Gastroesophageal sphincter (tissue), 4 donors: ENCODE data around the gene TCOF1. TPM values are rescaled to one million over a fixed set of nuclear protein-coding genes. Genes with fewer than 3 reads are reported as not detected.

Experiments used
- ATAC-seq: fragments of 150-250 bp; one replicate; pipeline ENCODE4 v1.9.1; 2016; ENCODE audit warnings: mild to moderate bottlenecking, moderate library complexity
- H3K27ac ChIP-seq, 4 donors: fragments of 200-600 bp; sonication (generic) in 3 of 4; 1 replicate in 3 of 4; 2 replicates in 1 of 4; pipeline ENCODE4 v1.5.1; 2016 to 2019
- H3K27me3 ChIP-seq: fragments of 200-600 bp; sonication (generic); one replicate; pipeline ENCODE4 v1.5.1; 2019
- H3K36me3 ChIP-seq, 2 donors: fragments of 200-600 bp; sonication (generic); one replicate each; pipeline ENCODE4 v1.5.1; 2019; ENCODE audit warnings: control low read depth in 1 of 2
- H3K4me1 ChIP-seq, 3 donors: fragments of 200-600 bp; sonication (generic); 1 replicate in 2 of 3; 2 replicates in 1 of 3; pipeline ENCODE4 v1.5.1; 2016 to 2019; ENCODE audit warnings: control low read depth in 2 of 3
- H3K4me3 ChIP-seq, 2 donors: fragments of 200-600 bp; sonication (generic); one replicate each; pipeline ENCODE4 v1.5.1; 2019; ENCODE audit warnings: mild to moderate bottlenecking in 1 of 2, moderate library complexity in 1 of 2
- H3K9me3 ChIP-seq, 3 donors: fragments of 200-600 bp; sonication (generic); one replicate each; pipeline ENCODE4 v1.5.1; 2017 to 2019; ENCODE audit warnings: control low read depth in 2 of 3
- EP300 ChIP-seq: sonication (generic); formaldehyde crosslinking; IDR thresholded peaks from one replicate; pipeline ENCODE4 v1.6.1; 2017; ENCODE audit warnings: antibody characterized with exemption, mild to moderate bottlenecking
- POLR2A ChIP-seq, 2 donors: fragments of 450-650 bp; IDR thresholded peaks; one replicate each; pipeline ENCODE4 v1.6.1; 2017; ENCODE audit warnings: antibody characterized with exemption in 2 of 2, mild to moderate bottlenecking in 2 of 2, moderate library complexity in 1 of 2
- POLR2AphosphoS5 ChIP-seq: sonication (generic); formaldehyde crosslinking; IDR thresholded peaks from one replicate; pipeline ENCODE4 v1.6.1; 2017; ENCODE audit warnings: antibody characterized with exemption
- WGBS, 2 donors: methylation state at CpG; one replicate each; pipeline ENCODE4 v1.1.5; 2018; ENCODE audit warnings: low coverage in 1 of 2; 5-methylcytosine and 5-hydroxymethylcytosine counted together
- total RNA-seq, 4 donors: library from RNA; depleted of rRNA; stranded (reverse); fragments of >200 nt; gene quantifications; one replicate each; pipeline ENCODE4 v1.1.0, GENCODE V29; 2016
- TF ChIP-seq, protein P1 (sequence below), 4 experiments: fragments of 200-600 bp in 2 of 4; fragments of 450-650 bp in 2 of 4; sonication (generic) in 1 of 4; IDR thresholded peaks; one replicate each; pipeline ENCODE4 v1.5.1; 2017 to 2019; ENCODE audit warnings: antibody characterized with exemption in 4 of 4, mild to moderate bottlenecking in 2 of 4, moderate library complexity in 2 of 4

TCOF1 gene
- total RNA-seq, 4 donors from 2014 or later = 25.4 to 55.7 (median 31.0) TPM

DNA sequence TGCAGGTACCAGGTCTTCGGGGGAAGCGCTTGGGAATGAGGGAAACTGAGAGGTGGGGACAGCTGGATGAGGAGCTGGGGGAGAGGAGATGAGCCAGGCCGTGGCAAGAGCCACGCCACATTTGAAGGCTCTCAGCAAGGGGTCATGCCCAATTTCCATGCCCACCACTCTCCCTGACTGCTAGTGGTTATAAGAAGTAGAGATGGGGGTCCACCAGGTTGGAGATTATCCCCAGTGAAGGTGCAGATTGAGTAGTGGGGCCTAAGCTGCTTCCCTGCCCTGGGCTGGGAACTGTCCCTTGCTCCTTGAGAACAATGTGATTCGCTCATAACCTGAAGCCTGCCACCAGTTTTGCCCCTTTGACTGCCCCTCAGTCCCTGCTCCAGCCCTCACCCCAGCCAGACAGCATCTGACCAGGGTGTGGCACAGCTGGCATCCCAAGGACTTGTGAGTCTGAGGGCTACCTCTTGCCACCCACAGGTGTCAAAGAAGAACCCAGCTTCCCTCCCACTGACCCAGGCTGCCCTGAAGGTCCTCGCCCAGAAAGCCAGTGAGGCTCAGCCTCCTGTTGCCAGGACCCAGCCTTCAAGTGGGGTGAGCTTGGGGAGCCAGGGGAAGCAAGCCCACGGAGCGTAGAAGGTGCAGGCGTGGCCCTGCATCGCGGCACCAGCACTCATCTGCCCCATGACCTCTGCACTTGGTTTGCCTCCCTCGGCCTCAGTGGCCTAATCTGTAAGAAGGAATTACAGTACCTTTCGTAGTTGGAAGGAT lies 33.8 kb downstream of the TCOF1 start:
- no peak overlapping the region for H3K4me3 ChIP-seq
- no peak overlapping the region for H3K27ac ChIP-seq
- TF ChIP-seq POLR2AphosphoS5 = no peak
- no peak for TF ChIP-seq POLR2A (IDR thresholded peaks at IDR 0.05)
- no peak for TF ChIP-seq EP300
- TF ChIP-seq, protein P1, sequence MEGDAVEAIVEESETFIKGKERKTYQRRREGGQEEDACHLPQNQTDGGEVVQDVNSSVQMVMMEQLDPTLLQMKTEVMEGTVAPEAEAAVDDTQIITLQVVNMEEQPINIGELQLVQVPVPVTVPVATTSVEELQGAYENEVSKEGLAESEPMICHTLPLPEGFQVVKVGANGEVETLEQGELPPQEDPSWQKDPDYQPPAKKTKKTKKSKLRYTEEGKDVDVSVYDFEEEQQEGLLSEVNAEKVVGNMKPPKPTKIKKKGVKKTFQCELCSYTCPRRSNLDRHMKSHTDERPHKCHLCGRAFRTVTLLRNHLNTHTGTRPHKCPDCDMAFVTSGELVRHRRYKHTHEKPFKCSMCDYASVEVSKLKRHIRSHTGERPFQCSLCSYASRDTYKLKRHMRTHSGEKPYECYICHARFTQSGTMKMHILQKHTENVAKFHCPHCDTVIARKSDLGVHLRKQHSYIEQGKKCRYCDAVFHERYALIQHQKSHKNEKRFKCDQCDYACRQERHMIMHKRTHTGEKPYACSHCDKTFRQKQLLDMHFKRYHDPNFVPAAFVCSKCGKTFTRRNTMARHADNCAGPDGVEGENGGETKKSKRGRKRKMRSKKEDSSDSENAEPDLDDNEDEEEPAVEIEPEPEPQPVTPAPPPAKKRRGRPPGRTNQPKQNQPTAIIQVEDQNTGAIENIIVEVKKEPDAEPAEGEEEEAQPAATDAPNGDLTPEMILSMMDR (IDR thresholded peaks at IDR 0.05) = no peak
- H3K4me1 ChIP-seq = no peaks in the 10 kb centered on the region
- H3K36me3 ChIP-seq = peaks cover 0 to 100% of the 10 kb centered on the region in 2 donors
- 92 to 100% methylated on average over 4 of the region's 13 CpGs for WGBS, 2 donors
- no peaks in the 10 kb centered on the region for H3K27me3 ChIP-seq
- no peak for ATAC-seq
- no peaks in the 10 kb centered on the region for H3K9me3 ChIP-seq

DNA sequence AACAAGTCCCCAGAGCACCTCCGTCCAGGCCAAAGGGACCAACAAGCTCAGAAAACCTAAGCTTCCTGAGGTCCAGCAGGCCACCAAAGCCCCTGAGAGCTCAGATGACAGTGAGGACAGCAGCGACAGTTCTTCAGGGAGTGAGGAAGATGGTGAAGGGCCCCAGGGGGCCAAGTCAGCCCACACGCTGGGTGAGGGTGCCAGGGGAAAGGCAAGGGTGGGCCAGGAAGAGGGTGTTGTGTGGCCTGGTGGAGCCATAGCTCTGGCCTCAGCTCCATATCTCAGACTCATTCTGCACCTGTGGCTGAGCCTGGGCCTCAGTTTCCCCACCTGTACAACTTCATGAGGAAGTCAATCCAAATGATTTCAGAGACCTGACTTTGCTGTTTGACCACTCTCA lies 34.5 kb downstream of the TCOF1 start:
- WGBS, 2 donors = no CpG with 5 or more reads among the region's 3 CpGs
- ATAC-seq = no peak
- TF ChIP-seq, protein P1 (IDR thresholded peaks at IDR 0.05) = no peak
- TF ChIP-seq EP300 (no peak), POLR2A (IDR thresholded peaks at IDR 0.05) (no peak), POLR2AphosphoS5 (no peak)
- Histone ChIP-seq H3K4me1 (no peaks in the 10 kb centered on the region), H3K27ac (no peak overlapping the region), H3K4me3 (no peak overlapping the region), H3K9me3 (no peaks in the 10 kb centered on the region), H3K27me3 (no peaks in the 10 kb centered on the region), H3K36me3 (peaks cover 0 to 100% of the 10 kb centered on the region in 2 donors)

DNA sequence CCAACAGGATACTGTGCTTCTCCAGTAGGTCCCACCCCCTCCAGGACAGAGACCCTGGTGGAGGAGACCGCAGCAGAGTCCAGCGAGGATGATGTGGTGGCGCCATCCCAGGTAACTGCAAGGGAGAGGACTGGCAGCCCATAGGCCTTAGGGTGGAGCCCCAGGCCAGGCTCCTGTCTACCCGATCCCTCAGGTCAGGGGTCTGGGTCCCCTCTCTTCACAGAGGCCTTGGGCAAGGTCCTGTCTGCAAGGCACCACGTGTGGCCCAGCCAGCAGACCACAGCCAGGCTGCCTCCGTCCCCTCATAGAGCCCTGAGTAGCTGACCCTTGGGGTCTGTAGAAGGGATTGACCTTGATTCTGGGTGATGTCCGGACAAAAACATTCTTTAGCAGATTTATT lies 35.2 kb downstream of the TCOF1 start:
- Histone ChIP-seq H3K4me1 (no peaks in the 10 kb centered on the region), H3K27me3 (no peaks in the 10 kb centered on the region), H3K27ac (no peak overlapping the region), H3K36me3 (peaks cover 0 to 100% of the 10 kb centered on the region in 2 donors), H3K4me3 (no peak overlapping the region), H3K9me3 (no peaks in the 10 kb centered on the region)
- TF ChIP-seq, protein P1 (IDR thresholded peaks at IDR 0.05) = no peak
- TF ChIP-seq EP300 = no peak
- TF ChIP-seq POLR2A (IDR thresholded peaks at IDR 0.05) = no peak
- TF ChIP-seq POLR2AphosphoS5 = no peak
- ATAC-seq = no peak
- 43 to 73% methylated on average over 1 to 2 of the region's 7 CpGs for WGBS, 2 donors

DNA sequence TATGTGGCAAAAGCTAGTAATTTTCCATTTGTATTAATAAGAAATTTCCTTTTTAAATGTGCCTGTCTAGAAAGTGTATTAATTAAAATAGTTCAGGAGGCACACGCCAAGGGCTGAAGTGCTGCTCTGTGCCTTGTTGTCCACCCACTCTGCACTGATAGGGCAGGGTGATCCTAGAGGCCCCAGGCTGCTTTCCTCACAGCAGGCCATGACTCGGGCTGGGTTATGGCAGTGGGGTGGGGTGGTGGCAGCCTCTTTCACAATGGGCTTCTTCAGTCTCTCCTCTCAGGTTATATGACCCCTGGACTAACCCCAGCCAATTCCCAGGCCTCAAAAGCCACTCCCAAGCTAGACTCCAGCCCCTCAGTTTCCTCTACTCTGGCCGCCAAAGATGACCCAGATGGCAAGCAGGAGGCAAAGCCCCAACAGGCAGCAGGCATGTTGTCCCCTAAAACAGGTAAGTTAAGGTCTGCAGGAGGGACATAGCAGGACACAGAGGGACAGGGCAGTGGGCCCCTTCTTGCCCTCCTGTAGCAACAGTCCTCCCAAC lies 35.7 kb downstream of the TCOF1 start:
- WGBS, 2 donors = 63 to 78% methylated on average over 2 of the region's 3 CpGs
- no peaks in the 10 kb centered on the region for H3K9me3 ChIP-seq
- H3K36me3 ChIP-seq = peaks cover 0 to 100% of the 10 kb centered on the region in 2 donors
- no peak for ATAC-seq
- no peak overlapping the region for H3K4me3 ChIP-seq
- H3K4me1 ChIP-seq = no peaks in the 10 kb centered on the region
- TF ChIP-seq, protein P1 (IDR thresholded peaks at IDR 0.05) = no peak
- TF ChIP-seq EP300 (no peak), POLR2A (IDR thresholded peaks at IDR 0.05) (no peak), POLR2AphosphoS5 (no peak)
- H3K27ac ChIP-seq = no peak overlapping the region
- H3K27me3 ChIP-seq = no peaks in the 10 kb centered on the region

DNA sequence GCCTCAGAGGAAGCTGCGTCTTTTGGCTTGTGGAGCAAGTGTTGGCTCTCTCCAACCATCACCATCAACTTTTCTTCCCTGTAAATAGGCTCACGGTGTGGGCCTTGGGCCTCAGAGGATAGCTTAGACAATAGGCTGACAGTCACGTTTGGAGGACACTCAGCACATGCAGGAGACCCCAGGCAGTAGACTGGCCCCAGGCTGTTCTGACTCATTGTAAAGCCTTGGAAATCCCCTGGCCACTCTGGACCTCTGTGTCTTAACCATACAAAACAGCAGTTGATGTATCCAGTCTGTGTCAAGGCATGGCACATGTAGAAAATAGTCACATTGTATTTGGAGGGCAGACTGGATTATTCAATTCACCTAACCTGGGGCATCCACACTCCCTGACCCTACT lies 36.6 kb downstream of the TCOF1 start:
- Histone ChIP-seq H3K27ac (no peak overlapping the region), H3K27me3 (no peaks in the 10 kb centered on the region), H3K4me3 (no peak overlapping the region), H3K9me3 (no peaks in the 10 kb centered on the region), H3K4me1 (no peaks in the 10 kb centered on the region), H3K36me3 (peaks cover 0 to 100% of the 10 kb centered on the region in 2 donors)
- no peak for ATAC-seq
- TF ChIP-seq EP300 (no peak), POLR2AphosphoS5 (no peak), POLR2A (IDR thresholded peaks at IDR 0.05) (no peak)
- TF ChIP-seq, protein P1 (IDR thresholded peaks at IDR 0.05) = no peak
- 43 to 80% methylated on average over 1 to 2 of the region's 3 CpGs for WGBS, 2 donors
